GM10266 (cell line): ENCODE results near the gene KRTAP10-6.
"Not testable (repeated sequence)": the region's sequence is repeated elsewhere in the genome, so short reads cannot be mapped to it uniquely, and the experiment has no call there.

Source experiments
- DNase-seq: peaks from one replicate; pipeline ENCODE4 v3.0.0; 2012; ENCODE audit errors: extremely low spot score
- CTCF ChIP-seq: IDR thresholded peaks from 2 replicates; pipeline ENCODE4 v1.5.1; 2012; ENCODE audit warnings: mild to moderate bottlenecking, low read depth; ENCODE audit not compliant: control insufficient read depth, insufficient read depth; ENCODE audit errors: missing control alignments

Gene KRTAP10-6

DNA sequence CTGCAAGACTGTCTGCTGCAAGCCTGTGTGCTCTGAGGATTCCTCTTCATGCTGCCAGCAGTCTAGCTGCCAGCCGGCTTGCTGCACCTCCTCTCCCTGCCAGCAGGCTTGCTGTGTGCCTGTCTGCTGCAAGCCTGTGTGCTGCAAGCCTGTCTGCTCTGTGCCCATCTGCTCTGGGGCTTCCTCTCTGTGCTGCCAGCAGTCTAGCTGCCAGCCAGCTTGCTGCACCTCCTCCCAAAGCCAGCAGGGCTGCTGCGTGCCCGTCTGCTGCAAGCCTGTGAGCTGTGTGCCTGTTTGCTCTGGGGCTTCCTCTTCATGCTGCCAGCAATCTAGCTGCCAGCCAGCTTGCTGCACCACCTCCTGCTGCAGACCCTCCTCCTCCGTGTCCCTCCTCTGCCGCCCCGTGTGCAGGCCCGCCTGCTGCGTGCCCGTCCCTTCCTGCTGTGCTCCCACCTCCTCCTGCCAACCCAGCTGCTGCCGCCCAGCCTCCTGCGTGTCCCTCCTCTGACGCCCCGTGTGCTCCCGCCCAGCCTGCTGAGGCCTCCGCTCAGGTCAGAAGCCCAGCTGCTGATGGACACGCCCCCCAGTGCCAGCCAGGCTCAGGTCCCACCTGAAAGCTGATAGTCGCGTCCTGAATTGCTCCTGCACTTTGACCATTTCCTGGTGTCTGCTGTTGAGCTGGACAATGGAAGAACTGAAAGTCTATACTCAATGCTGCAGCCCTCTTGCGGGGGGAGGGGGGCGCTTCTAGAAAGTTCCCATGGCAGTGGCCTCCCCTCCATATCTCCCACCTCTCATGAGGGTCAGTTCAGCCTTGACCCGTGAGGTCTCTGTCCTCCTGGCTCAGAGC, 17.6 kb downstream of the KRTAP10-6 start:
- TF ChIP-seq CTCF: no peak
- DNase-seq: no peak

DNA sequence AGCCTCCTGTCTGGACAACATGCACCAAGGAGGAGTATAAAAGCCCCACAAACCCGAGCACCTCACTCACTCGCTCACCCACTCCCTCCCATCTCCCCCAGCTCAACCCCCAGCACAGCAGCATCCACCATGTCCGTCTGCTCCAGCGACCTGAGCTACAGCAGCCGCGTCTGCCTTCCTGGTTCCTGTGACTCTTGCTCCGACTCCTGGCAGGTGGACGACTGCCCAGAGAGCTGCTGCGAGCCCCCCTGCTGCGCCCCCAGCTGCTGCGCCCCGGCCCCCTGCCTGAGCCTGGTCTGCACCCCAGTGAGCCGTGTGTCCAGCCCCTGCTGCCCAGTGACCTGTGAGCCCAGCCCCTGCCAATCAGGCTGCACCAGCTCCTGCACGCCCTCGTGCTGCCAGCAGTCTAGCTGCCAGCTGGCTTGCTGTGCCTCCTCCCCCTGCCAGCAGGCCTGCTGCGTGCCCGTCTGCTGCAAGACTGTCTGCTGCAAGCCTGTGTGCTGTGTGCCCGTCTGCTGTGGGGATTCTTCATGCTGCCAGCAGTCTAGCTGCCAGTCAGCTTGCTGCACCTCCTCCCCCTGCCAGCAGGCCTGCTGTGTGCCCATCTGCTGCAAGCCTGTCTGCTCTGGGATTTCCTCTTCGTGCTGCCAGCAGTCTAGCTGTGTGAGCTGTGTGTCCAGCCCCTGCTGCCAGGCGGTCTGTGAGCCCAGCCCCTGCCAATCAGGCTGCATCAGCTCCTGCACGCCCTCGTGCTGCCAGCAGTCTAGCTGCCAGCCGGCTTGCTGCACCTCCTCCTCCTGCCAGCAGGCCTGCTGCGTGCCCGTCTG, 18.5 kb downstream of the KRTAP10-6 start, which contains the start of gene KRTAP10-4:
KRTAP10-4 (plus strand) TSS at position 100 of the 827 bp plus-strand sequence; CDS start at position 130, 30 bp downstream.
- DNase-seq: not testable (repeated sequence)

- DNase-seq: peak; percentile 20
- TF ChIP-seq CTCF: no peak
Observed at GRCh38 chr21:44572959-44573583, 19.2 kb downstream of the KRTAP10-6 start.

GRCh38 chr21:44571844-44572782, 20.2 kb downstream of the KRTAP10-6 start:
- no peak for TF ChIP-seq CTCF
- no peak for DNase-seq

GRCh38 chr21:44571296-44571695, 21.0 kb downstream of the KRTAP10-6 start:
- no peak for DNase-seq
- TF ChIP-seq CTCF: no peak

GRCh38 chr21:44569861-44570517, 22.3 kb downstream of the KRTAP10-6 start:
- no peak for DNase-seq

More at GRCh38 chr21:44569861-44570517, 22.3 kb downstream of the KRTAP10-6 start:
- TF ChIP-seq CTCF: no peak
